ENCODE measurements around the gene BCAS3.

The BCAS3 gene

GRCh38 chr17:61279476-61280145, 602.0 kb downstream of the BCAS3 start:
- no peak for DNase-seq

GRCh38 chr17:61280338-61280737, 602.7 kb downstream of the BCAS3 start:
- DNase-seq: no peak

GRCh38 chr17:61280851-61281250, 603.2 kb downstream of the BCAS3 start:
- DNase-seq: no peak

GRCh38 chr17:61282377-61282776, 604.7 kb downstream of the BCAS3 start:
- no peak for DNase-seq

- DNase-seq: no peak
Observed at GRCh38 chr17:61283043-61283442, 605.4 kb downstream of the BCAS3 start.

- DNase-seq: no peak
Observed at GRCh38 chr17:61284174-61284573, 606.5 kb downstream of the BCAS3 start.

- DNase-seq: no peak
Observed at GRCh38 chr17:61284746-61285145, 607.1 kb downstream of the BCAS3 start.

GRCh38 chr17:61285526-61286320, 608.1 kb downstream of the BCAS3 start:
- DNase-seq: no peak

GRCh38 chr17:61286449-61286848, 608.8 kb downstream of the BCAS3 start:
- no peak for DNase-seq

GRCh38 chr17:61289408-61290385, 612.0 kb downstream of the BCAS3 start:
- no peak for DNase-seq

GRCh38 chr17:61291451-61292285, 614.0 kb downstream of the BCAS3 start:
- DNase-seq: no peak

- DNase-seq: no peak
Observed at GRCh38 chr17:61294286-61294685, 616.6 kb downstream of the BCAS3 start.

- DNase-seq: no peak
Observed at GRCh38 chr17:61294777-61295176, 617.1 kb downstream of the BCAS3 start.

- DNase-seq: no peak
Observed at GRCh38 chr17:61296058-61296457, 618.4 kb downstream of the BCAS3 start.

GRCh38 chr17:61299517-61300513, 622.2 kb downstream of the BCAS3 start:
- DNase-seq: no peak

GRCh38 chr17:61302953-61303816, 625.5 kb downstream of the BCAS3 start:
- DNase-seq: no peak

- DNase-seq: no peak
Observed at GRCh38 chr17:61303817-61304096, 626.1 kb downstream of the BCAS3 start.

GRCh38 chr17:61305024-61305423, 627.4 kb downstream of the BCAS3 start:
- DNase-seq: no peak

- no peak for DNase-seq
Observed at GRCh38 chr17:61306003-61306402, 628.4 kb downstream of the BCAS3 start.
